GM10266 (cell line): Measurements from ENCODE around the gene GRIN3B.

Source experiments
- DNase-seq: peaks from one replicate; pipeline ENCODE4 v3.0.0; 2012; ENCODE audit errors: extremely low spot score
- TF ChIP-seq, protein P1 (sequence below): IDR thresholded peaks from 2 replicates; pipeline ENCODE4 v1.5.1; 2012; ENCODE audit warnings: mild to moderate bottlenecking, low read depth; ENCODE audit not compliant: control insufficient read depth, insufficient read depth; ENCODE audit errors: missing control alignments

Gene GRIN3B

DNA sequence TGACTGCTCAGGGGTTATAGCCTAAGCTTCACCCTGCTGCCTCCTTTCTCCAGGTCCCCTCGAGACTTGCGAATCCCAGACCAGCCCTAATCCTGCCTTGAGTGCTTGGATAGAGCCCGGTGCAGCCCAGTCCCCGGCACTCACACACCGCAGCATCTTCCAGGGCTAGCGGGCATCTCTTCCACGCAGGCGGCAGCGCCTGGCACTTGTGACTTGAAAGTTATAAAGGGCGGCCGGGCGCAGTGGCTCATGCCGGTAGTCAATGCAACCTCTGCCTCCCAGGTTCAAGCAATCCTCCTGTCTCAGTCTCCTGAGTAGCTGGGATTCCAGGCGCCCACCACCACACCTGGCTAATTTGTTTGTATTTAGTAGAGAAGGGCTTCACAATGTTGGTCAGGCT lies 14.1 kb upstream of the GRIN3B start:
- TF ChIP-seq, protein P1, sequence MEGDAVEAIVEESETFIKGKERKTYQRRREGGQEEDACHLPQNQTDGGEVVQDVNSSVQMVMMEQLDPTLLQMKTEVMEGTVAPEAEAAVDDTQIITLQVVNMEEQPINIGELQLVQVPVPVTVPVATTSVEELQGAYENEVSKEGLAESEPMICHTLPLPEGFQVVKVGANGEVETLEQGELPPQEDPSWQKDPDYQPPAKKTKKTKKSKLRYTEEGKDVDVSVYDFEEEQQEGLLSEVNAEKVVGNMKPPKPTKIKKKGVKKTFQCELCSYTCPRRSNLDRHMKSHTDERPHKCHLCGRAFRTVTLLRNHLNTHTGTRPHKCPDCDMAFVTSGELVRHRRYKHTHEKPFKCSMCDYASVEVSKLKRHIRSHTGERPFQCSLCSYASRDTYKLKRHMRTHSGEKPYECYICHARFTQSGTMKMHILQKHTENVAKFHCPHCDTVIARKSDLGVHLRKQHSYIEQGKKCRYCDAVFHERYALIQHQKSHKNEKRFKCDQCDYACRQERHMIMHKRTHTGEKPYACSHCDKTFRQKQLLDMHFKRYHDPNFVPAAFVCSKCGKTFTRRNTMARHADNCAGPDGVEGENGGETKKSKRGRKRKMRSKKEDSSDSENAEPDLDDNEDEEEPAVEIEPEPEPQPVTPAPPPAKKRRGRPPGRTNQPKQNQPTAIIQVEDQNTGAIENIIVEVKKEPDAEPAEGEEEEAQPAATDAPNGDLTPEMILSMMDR = no peak
- DNase-seq = no peak

DNA sequence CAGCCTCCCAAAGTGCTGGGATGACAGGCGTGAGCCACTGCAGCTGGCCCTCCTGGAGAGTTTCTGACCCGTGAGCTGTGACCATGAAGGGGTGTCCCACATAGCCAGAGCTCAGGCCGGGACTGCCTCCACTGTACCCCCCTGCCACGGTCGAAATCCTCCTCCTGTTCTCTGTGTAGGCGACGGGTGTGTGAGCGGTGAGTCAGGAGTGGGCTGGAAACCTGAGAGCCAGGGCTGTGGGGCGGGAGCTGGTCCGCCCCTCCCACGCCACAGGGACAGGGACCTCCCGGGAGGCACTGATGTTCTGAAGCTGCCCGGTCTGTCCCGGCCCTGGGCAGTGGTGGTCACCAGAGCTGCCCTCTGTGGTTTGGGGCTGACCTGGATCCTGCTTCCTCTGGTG lies 12.1 kb upstream of the GRIN3B start:
- TF ChIP-seq, protein P1 = no peak
- DNase-seq = no peak

DNA sequence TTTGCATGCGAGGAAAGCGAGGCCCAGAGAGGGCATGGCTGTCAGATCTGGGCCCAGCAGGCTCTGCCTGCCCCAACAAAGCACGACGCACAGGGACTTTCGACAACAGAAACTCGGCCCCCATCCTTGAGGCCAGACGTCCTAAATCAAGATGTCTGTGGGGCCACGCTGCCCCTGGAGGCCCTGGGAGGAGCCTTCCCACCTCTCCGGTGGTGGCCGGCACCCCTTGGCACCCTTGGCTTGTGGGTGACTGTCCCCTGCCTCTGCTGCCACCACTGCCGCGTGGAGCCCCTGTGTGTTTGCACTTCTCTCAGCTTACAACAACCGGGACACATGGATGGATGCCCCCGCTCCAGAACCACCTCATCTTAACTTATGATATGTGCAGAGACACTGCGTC lies 11.7 kb upstream of the GRIN3B start:
- TF ChIP-seq, protein P1 = no peak
- no peak for DNase-seq

DNA sequence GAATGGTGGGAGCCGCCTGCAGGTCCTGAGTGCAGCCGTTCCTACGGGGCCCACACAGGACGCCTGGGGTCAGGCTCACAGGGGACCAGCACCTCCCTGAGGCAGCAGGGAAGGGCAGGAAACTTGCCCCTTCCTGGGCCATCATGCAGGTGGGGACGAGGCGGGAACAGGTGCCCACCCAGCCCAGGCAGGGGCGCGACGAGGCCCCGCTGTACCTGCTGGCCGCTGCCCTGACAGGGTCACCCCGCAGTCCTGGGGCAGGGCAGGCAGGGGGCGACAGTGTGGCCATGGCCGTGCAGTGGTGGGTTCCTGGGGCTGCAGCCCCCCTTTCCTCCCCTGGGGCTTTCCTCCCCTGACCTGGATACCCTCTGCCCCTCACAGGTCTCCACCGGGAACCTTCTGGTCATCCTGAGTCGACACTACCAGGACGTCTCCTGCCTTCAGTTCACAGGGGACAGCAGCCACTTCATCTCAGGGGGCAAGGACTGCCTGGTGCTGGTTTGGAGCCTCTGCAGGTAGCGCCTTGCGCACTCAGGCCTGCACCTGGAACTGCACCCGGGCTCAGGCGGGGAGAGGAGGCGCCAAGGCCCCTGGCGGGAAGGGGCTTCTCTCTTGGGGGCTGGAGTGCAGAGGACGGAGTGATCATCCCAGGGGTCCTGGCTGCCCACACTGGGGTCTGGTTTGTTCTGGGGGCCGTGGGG lies 10.7 kb upstream of the GRIN3B start:
- TF ChIP-seq, protein P1 = peak; percentile 14
- no peak for DNase-seq

DNA sequence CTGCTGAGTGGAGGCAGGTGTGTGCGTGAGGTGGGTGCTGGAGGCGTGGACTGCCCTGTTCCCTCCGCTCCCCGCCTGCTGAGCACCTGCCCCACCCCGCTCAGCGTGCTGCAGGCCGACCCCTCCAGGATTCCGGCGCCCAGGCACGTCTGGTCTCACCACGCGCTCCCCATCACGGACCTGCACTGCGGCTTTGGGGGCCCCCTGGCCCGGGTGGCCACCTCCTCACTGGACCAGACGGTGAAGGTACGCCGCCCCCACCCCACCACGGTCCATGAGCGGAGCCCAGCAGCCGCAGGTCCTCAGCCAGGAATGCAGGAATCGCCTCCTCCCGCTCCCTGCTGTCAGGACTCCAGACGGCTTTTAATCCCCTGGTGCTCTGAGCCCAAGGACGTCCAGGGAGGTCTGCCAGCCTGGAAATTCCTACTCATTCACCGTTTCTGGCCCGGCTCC lies 10.1 kb upstream of the GRIN3B start:
- no peak for DNase-seq
- TF ChIP-seq, protein P1 = no peak

DNA sequence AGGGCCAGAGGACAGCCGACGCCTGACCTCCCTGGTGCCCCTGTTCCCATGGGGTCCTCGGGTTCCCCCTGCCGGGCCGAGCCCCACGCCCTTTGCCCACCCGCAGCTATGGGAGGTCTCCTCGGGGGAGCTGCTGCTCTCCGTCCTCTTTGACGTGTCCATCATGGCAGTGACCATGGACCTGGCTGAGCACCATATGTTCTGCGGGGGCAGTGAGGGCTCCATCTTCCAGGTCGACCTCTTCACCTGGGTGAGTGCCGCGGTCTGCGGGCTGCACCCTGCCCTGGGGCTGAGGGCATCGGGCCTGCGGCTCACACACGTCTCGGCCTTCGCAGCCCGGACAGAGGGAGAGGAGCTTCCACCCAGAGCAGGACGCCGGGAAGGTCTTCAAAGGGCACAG lies 9.5 kb upstream of the GRIN3B start:
- DNase-seq = no peak
- TF ChIP-seq, protein P1 = no peak

DNA sequence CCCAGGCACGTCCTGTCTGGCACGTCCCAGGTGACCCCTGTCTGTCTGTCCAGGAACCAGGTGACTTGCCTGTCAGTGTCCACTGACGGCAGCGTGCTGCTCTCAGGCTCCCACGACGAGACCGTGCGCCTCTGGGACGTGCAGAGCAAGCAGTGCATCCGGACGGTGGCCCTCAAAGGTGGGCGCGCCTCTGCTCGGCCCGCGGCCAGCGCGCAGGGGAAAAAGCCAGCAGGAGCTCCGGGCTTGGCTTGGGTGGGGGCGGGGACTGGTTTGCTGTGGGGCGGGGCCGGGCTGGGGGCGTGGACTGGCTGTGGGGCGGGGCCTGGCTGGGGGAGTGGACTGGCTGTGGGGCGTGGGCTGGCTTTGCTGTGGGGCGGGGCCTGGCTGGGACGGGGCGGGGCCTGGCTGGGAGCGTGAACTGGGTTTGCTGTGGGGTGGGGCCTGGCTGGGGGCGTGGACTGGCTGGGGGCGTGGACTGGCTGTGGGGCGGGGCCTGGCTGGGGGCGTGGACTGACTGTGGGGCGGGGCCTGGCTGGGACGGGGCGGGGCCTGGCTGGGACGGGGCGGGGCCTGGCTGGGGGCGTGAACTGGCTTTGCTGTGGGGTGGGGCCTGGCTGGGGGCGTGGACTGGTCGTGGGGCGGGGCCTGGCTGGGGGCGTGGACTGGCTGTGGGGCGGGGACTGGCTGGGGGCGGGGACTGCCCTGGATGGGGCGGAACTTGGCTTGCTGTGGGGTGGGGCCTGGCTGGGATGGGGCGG lies 8.9 kb upstream of the GRIN3B start:
- TF ChIP-seq, protein P1 = no peak
- DNase-seq = peak; percentile 83
